HG02571 (cell line): ENCODE data around the gene RALGDS.

Source experiments
- ATAC-seq: cut with Tn5 transposase; IDR thresholded peaks from one replicate; pipeline ENCODE4 v1.9.1; 2021; ENCODE audit warnings: mild to moderate bottlenecking, moderate library complexity; ENCODE audit not compliant: unreplicated experiment

The RALGDS gene

DNA sequence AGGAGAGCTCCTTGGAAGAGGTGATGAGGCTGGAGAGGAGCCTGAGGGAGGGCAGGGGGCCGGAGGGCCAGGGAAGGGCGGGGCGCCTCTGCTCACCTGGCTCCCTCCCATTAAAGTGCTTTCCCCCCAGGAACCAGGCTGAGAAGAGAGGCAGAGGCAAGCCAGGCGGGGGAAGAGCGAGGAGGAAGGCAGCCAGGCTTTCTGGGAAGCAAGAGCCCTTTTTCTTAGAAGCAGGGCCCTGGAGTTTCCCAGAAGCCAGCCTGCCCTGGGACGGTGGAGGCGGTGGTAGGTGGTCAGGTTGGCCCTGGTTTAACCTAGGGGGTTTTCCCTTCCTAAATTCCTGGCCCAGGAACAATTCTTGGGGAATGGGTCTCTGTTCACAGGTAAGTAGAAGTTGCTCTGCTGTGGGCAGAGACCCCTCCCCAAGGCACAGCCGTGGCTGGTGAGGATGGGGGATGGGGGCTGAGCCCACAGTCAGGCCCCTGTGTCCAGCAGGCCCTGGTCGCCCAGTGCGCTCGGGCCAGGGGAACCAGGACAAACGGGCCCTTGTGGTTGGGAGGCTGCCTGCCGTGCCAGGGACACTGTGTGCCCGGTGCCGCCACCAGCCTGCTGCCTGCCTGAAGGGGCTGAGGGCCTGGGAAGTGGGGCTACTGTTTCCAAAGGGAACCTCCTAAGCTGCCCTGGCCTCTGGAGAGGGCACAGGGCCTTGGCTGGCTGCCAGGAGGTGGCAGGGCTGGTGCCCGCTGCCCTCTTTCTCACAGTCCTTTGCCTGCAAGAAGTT, 16.6 kb upstream of the RALGDS start:
- ATAC-seq, result no peak

GRCh38 chr9:133135146-133135745, 14.2 kb upstream of the RALGDS start:
- ATAC-seq, result no peak

- no peak for ATAC-seq
Observed at GRCh38 chr9:133134388-133135145, 13.5 kb upstream of the RALGDS start.

DNA sequence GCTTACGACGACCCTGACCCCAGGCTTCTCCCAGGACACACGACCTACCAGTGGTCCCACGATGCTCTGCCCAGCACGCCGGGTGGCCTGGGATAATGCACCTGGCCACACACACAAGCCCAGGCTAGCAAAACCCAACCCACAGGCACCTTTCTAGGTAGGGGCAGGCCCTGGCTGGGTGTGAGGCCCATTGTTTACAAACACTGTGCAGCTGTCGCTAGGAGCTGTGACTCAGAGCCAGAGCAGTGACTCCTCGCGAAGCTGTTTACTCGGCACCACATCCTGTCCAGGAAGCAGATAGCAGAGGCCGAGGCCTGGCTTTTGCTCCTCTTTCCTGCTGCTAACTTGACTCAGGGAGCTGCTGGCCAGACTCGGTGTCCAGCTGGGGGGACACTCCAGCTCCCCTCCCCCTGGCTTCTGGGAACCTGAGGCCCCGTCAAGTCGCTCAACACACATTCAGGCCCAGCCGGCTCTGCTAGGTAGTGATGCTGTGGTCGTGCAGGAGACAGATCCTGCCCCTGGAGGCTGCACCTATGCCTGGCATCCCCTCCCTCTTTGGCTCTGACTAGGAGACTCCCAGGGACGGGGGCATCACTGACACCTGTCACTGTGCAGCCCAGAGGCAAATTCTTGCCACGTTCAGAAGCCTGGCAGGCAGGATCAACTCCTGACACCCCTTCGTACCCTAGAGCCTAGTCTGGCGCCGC, 12.8 kb upstream of the RALGDS start:
- peak; percentile 73 for ATAC-seq

DNA sequence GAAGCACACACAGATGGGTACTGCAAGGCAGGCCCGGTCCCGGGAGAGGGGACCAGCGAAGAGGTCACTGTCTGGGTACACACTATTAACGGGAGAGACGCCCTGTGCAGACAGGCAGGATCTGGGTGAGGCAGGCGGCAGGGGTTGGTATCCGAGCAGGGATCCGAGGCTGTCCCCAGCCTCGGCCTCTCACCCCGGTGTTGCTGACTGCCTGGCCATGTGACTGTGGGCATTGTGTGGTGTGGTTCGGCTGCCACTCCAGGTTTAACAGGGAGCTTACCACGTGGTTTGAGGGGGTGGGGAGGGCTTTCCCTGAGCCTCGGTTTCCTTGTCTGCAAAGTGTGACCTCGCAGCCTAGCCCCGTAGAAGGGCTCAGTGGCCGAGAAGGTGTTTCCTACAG, 11.1 kb upstream of the RALGDS start:
- no peak for ATAC-seq

DNA sequence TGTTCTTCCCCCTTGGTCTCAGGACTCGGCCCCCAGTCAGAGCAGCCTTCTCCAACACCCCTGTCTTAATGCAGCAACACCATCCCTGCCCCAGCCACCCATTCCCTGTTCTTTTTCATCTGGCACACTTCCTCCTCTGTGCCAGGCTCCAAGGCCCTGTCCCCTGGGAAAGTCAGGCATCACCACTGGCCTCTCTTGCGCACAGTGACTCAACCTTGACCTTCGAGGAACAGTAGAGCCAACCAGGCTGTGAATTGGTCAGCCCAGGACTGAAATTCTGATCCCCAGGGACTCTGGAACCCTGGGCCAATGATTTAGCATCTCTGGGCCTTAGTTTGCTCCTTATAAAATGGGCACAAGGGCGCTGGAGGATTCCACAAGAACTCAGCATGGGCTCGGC, 10.5 kb upstream of the RALGDS start:
- ATAC-seq, result no peak

GRCh38 chr9:133130685-133131244, 9.7 kb upstream of the RALGDS start:
- ATAC-seq, result no peak

DNA sequence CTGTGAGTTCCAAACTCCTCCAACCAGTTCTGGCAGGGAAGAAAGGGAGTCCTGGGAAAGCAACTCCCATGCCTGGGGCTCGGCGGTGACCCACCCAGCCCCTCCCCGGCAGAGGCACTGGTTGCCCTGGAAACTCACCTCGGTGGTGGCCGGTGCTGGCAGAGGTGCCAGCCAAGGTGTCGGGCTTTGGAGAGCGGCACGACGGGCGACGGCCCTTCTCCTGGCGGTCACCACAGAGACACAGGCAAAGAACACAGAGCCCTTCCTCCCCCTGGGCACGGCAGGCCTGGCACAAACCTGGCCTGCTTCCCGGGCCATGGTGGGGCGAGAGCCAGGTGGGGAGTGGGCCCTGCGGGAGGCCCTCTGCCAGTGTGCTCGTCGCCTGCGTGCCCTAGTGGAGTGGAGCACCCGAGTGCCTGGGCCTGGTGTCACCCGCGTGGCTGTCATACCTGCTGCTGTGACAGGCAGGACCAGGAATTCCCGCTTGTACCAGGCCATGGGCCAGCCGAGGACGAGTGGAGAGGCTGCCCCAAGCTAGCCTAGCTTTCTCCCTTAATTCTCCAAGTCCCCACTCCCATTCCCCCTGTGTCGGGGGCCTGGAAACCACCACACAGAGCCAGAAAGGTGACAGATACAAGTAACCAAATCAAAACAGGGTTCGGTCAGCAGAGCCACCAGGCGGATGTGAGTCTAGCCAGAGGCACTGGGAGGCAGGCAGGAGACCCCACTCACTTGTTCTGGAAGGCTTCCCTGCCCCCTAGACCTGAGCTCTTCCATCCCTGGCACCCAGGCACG, 8.2 kb upstream of the RALGDS start:
- no peak for ATAC-seq

DNA sequence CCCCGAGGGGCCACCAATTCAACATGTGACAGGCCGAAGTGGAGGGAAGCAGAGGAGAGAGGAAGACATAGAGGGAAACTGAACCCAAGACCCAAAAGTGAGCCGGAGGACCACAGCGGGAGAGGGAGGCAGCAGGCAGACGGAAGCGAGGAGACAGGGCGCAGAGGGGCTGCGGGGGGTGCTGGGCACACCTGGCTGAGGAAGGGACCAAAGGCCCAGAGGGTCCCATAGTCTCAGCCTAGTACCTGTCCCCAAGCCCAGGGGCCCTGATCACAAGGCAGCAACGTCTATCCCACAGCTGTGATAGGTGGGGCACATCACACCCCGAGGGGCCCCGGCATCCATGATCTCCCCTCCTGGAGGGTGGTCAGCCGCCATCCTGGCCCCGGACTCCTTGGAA, 7.1 kb upstream of the RALGDS start:
- ATAC-seq, result no peak

DNA sequence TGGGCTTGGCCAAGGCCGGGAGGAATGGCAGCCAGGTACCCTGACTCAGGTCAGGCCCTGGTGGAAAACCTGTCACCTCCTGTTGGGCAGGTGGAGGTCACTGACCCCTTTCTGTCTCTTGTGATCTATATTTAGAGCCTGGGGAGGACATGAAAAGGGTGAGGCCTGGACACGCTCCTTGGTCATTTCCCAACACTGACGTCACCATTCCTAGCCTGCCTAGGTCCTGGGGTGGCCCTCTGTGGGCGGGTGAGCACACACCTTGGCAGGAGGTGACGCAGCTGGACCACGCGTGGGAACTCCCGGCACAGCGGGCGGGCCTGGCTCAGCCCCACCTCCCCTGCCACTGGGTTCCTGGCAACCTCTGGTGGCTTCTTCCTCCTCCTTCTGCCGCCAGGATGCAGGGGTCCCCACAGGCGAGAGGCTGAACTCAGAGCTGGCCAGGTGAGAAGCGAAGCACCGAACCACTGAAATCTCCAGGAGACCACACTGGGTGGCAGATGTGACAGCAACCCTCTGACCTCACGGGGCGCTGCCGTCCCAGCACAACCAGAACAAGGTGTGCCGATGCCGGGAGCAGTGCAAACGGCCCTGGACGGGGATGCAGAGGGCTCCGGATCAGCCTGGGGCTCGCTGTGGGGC, 6.4 kb upstream of the RALGDS start:
- no peak for ATAC-seq

GRCh38 chr9:133126697-133127339, 5.8 kb upstream of the RALGDS start:
- ATAC-seq, result no peak

DNA sequence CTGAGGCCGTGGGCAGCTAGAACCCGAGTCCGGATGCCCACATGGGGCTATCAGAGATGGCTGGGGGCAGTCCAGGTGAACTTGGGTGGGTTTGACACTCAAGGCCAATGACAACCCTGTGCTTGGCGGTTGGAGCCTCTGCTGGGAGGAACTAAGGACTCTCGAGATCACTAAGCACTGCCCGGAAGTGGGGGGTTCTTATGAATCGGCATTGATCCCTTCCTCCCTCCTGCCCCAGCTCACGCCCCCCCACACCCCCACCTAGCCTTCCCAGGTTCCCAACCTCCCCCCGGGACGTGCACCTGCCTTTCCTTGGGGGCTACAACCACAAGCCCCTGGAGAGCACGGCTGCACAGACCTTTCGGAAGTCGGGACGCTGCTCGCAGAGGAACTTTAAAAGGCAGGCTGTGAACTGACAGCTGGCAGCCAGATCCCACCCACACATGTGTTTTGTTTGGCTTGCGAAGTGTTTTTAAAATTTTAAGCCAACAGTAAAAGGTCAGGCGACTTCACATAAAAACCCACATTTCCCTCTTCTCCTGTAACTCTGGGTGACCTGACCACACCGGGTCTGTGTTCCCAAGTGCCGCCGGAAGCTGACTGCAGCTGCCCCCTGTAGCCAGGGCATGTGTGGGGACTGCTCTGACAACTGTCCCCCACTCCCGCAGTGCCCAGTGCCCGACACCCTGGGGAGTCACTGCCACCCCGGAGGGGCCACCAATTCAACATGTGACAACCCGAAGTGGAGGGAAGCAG, 5.1 kb upstream of the RALGDS start:
- no peak for ATAC-seq

DNA sequence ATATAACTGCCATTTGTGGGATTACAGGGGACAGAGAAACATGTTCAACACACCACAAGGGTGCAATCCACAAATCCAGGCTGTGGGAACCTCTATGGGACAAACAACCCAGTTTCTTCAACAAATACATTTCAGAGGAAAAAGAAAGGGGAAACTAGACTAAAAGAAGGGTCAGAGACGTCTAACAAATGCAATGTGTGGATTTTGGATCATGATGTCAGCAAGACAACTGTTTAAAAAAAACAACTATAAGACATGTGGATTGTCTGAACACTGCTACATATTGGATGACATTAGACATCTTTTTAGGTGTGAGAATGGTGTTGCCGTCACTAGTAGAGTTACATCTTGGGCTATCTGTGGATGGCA, 3.9 kb upstream of the RALGDS start:
- ATAC-seq, result no peak

- ATAC-seq, result no peak
Observed at GRCh38 chr9:133124123-133124906, 3.3 kb upstream of the RALGDS start.

GRCh38 chr9:133122935-133123611, 2.0 kb upstream of the RALGDS start:
- no peak for ATAC-seq

DNA sequence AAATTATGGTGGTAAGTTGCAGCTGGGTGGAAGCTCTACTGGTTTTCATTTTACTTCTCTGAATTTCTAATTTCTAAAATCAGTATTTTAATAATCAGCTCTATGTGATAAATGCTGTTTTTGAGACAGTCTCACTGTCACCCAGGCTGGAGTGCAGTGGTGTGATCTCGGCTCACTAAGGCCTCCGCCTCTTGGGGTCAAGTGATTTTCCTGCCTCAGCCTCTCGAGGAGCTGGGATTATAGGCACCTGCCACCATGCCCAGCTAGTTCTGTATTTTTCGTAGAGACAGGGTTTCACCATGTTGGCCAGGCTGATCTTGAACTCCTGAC, 1.5 kb upstream of the RALGDS start:
- ATAC-seq, result no peak

DNA sequence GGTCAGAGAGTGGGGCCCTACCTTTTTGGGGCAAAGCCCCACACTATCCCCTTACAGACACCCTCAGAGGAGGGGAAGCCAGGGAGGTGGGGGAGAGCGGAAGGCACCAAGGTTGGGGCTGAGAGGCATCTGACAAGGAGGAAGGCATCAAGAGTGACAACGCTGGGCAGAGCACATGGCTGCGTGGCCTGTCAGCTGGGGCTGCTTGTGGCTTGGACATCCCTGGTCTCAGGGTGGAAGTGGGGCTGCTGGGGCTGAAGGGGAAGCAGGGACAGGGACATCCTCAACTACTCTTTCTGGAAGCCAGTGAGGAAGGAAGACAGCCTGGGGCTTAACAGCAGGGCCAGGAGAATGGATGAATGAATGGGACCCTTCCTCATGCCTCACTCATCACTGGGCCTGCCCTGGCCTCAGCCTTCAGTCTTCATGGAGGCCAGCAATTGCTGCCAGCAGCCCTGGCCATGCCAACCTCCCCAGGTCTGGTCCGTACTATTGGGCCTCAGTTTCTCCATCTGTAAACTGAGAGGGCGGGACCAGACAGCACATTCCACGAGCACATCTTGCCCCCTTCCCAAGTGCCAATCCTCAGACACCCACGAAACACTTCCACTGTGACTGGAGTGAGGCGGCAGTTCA, 993 bp upstream of the RALGDS start:
- ATAC-seq, result no peak
